ENCODE measurements around the gene RETSAT.

The RETSAT gene

DNA sequence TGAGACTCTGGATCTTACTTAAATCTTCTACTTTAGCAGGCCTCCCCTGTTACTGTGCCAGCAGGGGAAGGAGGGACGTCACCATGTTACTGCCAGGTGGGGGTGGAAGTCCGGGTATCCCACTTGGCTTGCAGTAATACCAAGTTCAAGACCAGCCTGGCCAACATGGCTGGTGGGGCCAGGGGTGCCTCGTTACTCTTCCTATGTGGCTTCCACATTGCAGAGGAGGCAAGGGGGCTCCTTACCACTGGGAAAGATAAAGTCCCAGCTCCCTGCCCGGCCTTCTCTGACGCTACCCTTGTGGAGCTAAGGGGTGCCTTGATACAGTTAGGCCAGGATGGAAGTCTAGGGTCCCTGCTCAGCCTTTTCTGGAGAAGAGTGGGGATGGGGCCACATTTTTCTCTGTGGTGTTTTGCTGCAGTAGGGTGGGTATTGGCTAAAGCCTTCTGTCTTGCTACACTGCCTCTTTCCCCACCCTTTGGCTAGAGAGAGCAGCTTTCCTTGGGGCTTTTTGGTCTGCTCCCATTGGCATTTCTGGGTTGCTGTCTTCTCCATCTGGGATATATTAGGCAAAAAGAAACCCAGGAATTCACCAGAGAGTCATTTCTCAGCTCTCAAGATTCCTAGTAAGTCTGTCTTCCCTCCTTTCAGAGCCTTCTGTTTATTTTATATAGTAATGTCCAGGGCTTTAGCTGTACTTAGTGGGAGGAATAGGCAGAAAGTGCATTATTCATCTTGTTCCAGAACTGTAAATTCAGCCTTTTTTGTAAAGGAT is 22.1 kb upstream of the RETSAT start:
- Histone ChIP-seq H3K9me3 (ENCODE audit: insufficient read depth, low read depth, low read length) (0 out of 2 replicates have a peak, but pooled peaks cover 3% of the 10 kb centered on the region), H3F3A (ENCODE audit: low read depth) (no peaks in the 10 kb centered on the region), H3K4me3 (ENCODE audit: low read length, poor library complexity, severe bottlenecking) (no peak overlapping the region), H3K27me3 (ENCODE audit: insufficient read depth, low read length, poor library complexity, severe bottlenecking) (no peaks in the 10 kb centered on the region), H3K36me3 (ENCODE audit: insufficient read depth, low read length) (peaks cover 6% of the 10 kb centered on the region), H3K9me2 (replicated peaks; ENCODE audit: low read depth, low read length) (no peaks in the 10 kb centered on the region), H3K9ac (ENCODE audit: low read depth, low read length, poor library complexity, severe bottlenecking) (no peak overlapping the region), H3K79me2 (ENCODE audit: insufficient read depth, low read length) (no peaks in the 10 kb centered on the region), H2AFZ (ENCODE audit: low read length) (no peak overlapping the region), H4K20me1 (ENCODE audit: insufficient read depth, low read length, poor library complexity, severe bottlenecking) (no peaks in the 10 kb centered on the region), H3K4me2 (ENCODE audit: low read depth, low read length, poor library complexity, severe bottlenecking) (no peak overlapping the region), H3K4me1 (ENCODE audit: insufficient read depth, low read length, poor library complexity, severe bottlenecking) (no peaks in the 10 kb centered on the region)
- no peak for TF ChIP-seq EZH2phosphoT487 (IDR thresholded peaks at IDR 0.05; ENCODE audit: borderline replicate concordance)
- TF ChIP-seq, protein P1, sequence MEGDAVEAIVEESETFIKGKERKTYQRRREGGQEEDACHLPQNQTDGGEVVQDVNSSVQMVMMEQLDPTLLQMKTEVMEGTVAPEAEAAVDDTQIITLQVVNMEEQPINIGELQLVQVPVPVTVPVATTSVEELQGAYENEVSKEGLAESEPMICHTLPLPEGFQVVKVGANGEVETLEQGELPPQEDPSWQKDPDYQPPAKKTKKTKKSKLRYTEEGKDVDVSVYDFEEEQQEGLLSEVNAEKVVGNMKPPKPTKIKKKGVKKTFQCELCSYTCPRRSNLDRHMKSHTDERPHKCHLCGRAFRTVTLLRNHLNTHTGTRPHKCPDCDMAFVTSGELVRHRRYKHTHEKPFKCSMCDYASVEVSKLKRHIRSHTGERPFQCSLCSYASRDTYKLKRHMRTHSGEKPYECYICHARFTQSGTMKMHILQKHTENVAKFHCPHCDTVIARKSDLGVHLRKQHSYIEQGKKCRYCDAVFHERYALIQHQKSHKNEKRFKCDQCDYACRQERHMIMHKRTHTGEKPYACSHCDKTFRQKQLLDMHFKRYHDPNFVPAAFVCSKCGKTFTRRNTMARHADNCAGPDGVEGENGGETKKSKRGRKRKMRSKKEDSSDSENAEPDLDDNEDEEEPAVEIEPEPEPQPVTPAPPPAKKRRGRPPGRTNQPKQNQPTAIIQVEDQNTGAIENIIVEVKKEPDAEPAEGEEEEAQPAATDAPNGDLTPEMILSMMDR (conservative IDR thresholded peaks at IDR 0.05; ENCODE audit: low read length) = no peak

GRCh38 chr2:85371045-85371444 is 16.7 kb upstream of the RETSAT start:
- H3K79me2 ChIP-seq (ENCODE audit: insufficient read depth, low read length) = no peaks in the 10 kb centered on the region
- no peak overlapping the region for H3K4me3 ChIP-seq (ENCODE audit: low read length, poor library complexity, severe bottlenecking)
- no peaks in the 10 kb centered on the region for H3K9me3 ChIP-seq (ENCODE audit: insufficient read depth, low read depth, low read length)
- H3K9ac ChIP-seq (ENCODE audit: low read depth, low read length, poor library complexity, severe bottlenecking) = no peak overlapping the region
- no peaks in the 10 kb centered on the region for H3K36me3 ChIP-seq (ENCODE audit: insufficient read depth, low read length)
- TF ChIP-seq, protein P1 (conservative IDR thresholded peaks at IDR 0.05; ENCODE audit: low read length) = no peak
- TF ChIP-seq EZH2phosphoT487 (IDR thresholded peaks at IDR 0.05; ENCODE audit: borderline replicate concordance) = no peak
- H2AFZ ChIP-seq (ENCODE audit: low read length) = no peak overlapping the region
- H3F3A ChIP-seq (ENCODE audit: low read depth) = no peaks in the 10 kb centered on the region
- H3K9me2 ChIP-seq (replicated peaks; ENCODE audit: low read depth, low read length) = no peaks in the 10 kb centered on the region
- no peaks in the 10 kb centered on the region for H4K20me1 ChIP-seq (ENCODE audit: insufficient read depth, low read length, poor library complexity, severe bottlenecking)
- no peaks in the 10 kb centered on the region for H3K4me1 ChIP-seq (ENCODE audit: insufficient read depth, low read length, poor library complexity, severe bottlenecking)
- H3K4me2 ChIP-seq (ENCODE audit: low read depth, low read length, poor library complexity, severe bottlenecking) = no peak overlapping the region
- H3K27me3 ChIP-seq (ENCODE audit: insufficient read depth, low read length, poor library complexity, severe bottlenecking) = no peaks in the 10 kb centered on the region

- Histone ChIP-seq H3K4me1 (ENCODE audit: insufficient read depth, low read length, poor library complexity, severe bottlenecking) (no peaks in the 10 kb centered on the region), H3K4me2 (ENCODE audit: low read depth, low read length, poor library complexity, severe bottlenecking) (no peak overlapping the region), H3F3A (ENCODE audit: low read depth) (no peaks in the 10 kb centered on the region), H3K4me3 (ENCODE audit: low read length, poor library complexity, severe bottlenecking) (no peak overlapping the region), H3K27me3 (ENCODE audit: insufficient read depth, low read length, poor library complexity, severe bottlenecking) (no peaks in the 10 kb centered on the region), H3K79me2 (ENCODE audit: insufficient read depth, low read length) (no peaks in the 10 kb centered on the region), H2AFZ (ENCODE audit: low read length) (no peak overlapping the region), H3K9me3 (ENCODE audit: insufficient read depth, low read depth, low read length) (no peaks in the 10 kb centered on the region), H3K9me2 (replicated peaks; ENCODE audit: low read depth, low read length) (no peaks in the 10 kb centered on the region), H3K36me3 (ENCODE audit: insufficient read depth, low read length) (no peaks in the 10 kb centered on the region), H4K20me1 (ENCODE audit: insufficient read depth, low read length, poor library complexity, severe bottlenecking) (no peaks in the 10 kb centered on the region), H3K9ac (ENCODE audit: low read depth, low read length, poor library complexity, severe bottlenecking) (no peak overlapping the region)
- TF ChIP-seq, protein P1 (conservative IDR thresholded peaks at IDR 0.05; ENCODE audit: low read length) = no peak
- no peak for TF ChIP-seq EZH2phosphoT487 (IDR thresholded peaks at IDR 0.05; ENCODE audit: borderline replicate concordance)
Measured at GRCh38 chr2:85369500-85369899, 15.2 kb upstream of the RETSAT start.

All from Loucy (cell line).